HG03064 (cell line): Measurements from ENCODE around the gene TNP1.

Source experiments
- ATAC-seq: cut with Tn5 transposase; IDR thresholded peaks from one replicate; pipeline ENCODE4 v1.9.1; 2021; ENCODE audit warnings: low read depth; ENCODE audit not compliant: unreplicated experiment

The TNP1 gene

DNA sequence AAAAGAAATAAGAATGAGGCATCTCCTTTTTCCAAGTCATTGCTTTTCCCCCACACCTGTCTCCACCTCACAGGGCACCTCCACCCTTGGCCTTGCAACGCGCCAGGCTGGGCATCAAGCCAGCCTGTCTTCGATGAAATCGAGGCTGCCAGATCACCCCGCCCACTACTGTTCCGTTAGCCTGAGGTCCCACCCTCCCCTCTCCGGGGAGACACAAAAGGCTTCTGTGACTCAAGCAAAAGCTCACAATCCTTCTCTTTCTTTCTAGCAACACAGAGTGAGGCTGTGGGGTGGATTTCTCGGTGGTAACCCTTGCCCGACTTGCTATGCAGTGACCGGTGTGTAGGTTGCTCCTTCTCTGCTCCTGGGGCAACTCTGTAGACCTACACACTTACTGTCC lies 9.9 kb downstream of the TNP1 start:
- no peak for ATAC-seq

GRCh38 chr2:216845426-216845825 lies 14.4 kb downstream of the TNP1 start:
- no peak for ATAC-seq

DNA sequence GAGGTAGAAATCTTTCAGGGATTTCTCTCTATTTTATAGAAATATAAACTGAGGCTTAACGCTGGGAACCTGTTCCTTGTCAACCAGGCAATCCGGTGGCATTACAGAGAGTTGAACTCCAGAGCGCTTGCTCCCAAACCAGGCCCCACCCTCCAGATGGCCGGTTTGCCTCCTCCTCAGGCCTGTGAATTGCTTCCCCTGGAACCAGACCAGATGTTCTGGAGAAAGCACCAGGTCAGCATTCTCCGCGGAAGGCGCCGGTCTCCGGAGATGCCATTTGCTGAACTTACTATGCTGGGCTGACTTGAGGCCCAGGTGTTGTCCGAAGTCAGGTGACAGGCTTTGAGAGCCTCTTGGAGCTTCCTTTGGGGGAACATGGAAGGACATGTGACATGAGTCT lies 17.2 kb downstream of the TNP1 start:
- ATAC-seq = no peak

- no peak for ATAC-seq
Observed at GRCh38 chr2:216839688-216840087, 20.2 kb downstream of the TNP1 start.

- no peak for ATAC-seq
Observed at GRCh38 chr2:216838151-216838550, 21.7 kb downstream of the TNP1 start.

GRCh38 chr2:216837740-216838139 lies 22.1 kb downstream of the TNP1 start:
- ATAC-seq = no peak

- ATAC-seq = no peak
Observed at GRCh38 chr2:216833061-216833460, 26.8 kb downstream of the TNP1 start.

- no peak for ATAC-seq
Observed at GRCh38 chr2:216830346-216830745, 29.5 kb downstream of the TNP1 start.

DNA sequence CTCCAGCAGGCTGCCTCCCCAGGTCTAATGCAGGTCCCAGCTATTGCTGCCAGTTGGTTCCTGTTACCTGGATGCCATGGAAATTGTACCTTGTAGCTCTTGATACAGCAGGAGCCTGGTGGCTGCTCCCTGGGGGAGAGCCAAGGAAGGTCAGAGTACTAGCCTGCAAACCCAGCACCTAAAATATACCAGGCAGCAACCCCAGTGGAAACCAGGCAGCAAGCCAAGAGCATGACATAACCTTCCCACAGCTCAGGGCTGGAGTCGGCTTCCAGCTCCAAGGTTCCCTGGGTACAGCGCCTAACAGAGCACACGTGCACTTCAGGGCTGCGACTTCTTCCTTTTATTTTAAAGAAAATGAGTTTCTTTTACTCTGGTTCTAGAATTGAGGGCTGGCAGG lies 30.3 kb downstream of the TNP1 start:
- ATAC-seq = no peak

DNA sequence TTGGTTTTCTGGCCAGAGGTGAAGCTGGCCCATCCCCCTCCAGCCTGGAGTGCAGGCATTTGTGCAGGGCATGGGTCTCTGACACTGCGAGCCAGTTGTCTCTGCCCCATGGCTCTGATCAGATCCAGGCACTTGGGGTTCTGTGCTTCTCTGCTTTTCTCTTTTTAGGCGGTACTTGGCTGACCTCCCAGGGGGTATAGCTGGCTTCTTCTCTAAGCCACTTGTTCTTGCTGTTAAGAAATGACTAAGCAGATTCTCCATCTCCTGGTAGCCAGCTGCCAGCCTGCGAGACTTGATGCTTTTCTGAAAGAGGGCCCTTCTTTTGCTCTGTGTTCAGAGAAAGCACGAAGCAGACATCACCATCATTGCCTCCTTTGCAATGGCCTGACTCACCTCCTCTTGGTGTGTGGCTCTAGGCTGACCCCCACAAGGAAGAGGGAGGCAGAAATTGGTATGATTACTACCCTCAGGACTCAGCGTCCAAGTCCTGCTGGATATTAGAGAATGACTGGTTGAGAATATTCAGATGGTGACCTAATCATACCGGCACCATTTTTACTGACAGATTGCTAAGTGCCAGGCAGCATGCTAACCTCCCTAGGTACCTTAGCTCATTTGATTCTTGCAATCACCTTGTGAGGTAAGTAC lies 32.7 kb downstream of the TNP1 start:
- no peak for ATAC-seq

DNA sequence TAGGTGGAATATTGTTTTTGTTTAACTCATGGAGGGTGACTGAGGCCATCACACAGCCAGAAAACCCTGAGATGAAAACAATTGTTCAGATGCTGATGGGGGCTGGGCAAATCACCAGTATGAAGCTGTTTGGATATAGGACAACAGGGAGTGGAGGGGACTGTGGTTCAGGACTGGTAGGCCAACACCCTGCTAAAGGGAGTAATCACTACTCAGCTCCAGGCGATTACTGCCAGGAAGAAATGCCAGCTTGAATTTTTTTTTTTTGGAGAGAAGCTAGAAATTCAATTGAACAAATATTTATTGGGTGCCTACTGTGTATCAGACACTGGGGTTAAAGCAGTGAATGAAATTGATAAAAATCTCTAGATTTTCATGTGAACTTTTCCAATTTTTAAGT lies 37.4 kb downstream of the TNP1 start:
- no peak for ATAC-seq

GRCh38 chr2:216820709-216821108 lies 39.2 kb downstream of the TNP1 start:
- ATAC-seq = no peak

GRCh38 chr2:216819766-216820165 lies 40.1 kb downstream of the TNP1 start:
- ATAC-seq = no peak

GRCh38 chr2:216819055-216819454 lies 40.8 kb downstream of the TNP1 start:
- no peak for ATAC-seq

GRCh38 chr2:216810399-216811160 lies 49.3 kb downstream of the TNP1 start:
- no peak for ATAC-seq
